WTC11 (cell line): Measurements from ENCODE around the gene RTN4RL1.

Experiments used
- CTCF ChIP-seq: fragments of 200-600 bp; IDR thresholded peaks from 2 replicates; pipeline ENCODE4 v1.8.0; 2022; ENCODE audit warnings: antibody characterized with exemption
- MAX ChIP-seq: sonication (generic); formaldehyde crosslinking; IDR thresholded peaks from 2 replicates; pipeline ENCODE4 v1.8.0; 2022; ENCODE audit warnings: mild to moderate bottlenecking, missing genetic modification reagents
- PREB ChIP-seq: sonication (generic); formaldehyde crosslinking; IDR thresholded peaks from 2 replicates; pipeline ENCODE4 v1.8.1; 2022; ENCODE audit warnings: mild to moderate bottlenecking, missing genetic modification reagents, moderate library complexity, borderline replicate concordance
- RORB ChIP-seq: fragments of 250-450 bp; sonication (Bioruptor Pico); IDR thresholded peaks from 2 replicates; pipeline ENCODE4 v1.9.0; 2021; ENCODE audit warnings: mild to moderate bottlenecking
- ZNF121 ChIP-seq: sonication (generic); formaldehyde crosslinking; IDR thresholded peaks from 2 replicates; pipeline ENCODE4 v1.8.0; 2023; ENCODE audit warnings: missing genetic modification reagents
- ZNF425 ChIP-seq: fragments of 250-450 bp; sonication (Bioruptor Pico); conservative IDR thresholded peaks from 2 replicates; pipeline ENCODE4 v1.9.0; 2021; ENCODE audit warnings: mild to moderate bottlenecking

- no peak for TF ChIP-seq CTCF
- TF ChIP-seq PREB (CRISPR knock-in tag): no peak
- no peak for TF ChIP-seq ZNF121 (CRISPR knock-in tag)
- no peak for TF ChIP-seq RORB (CRISPR knock-in tag)
- TF ChIP-seq ZNF425: no peak
- TF ChIP-seq MAX (CRISPR knock-in tag): no peak
Observed at GRCh38 chr17:2055292-2056205, 30.4 kb upstream of the RTN4RL1 start.
